Caki2 (cell line): ENCODE results near the gene TRA2B. TPM values are rescaled to one million over a fixed set of nuclear protein-coding genes. Genes with fewer than 3 reads are reported as not detected.

ENCODE experiments used
- DNase-seq: peaks from one replicate; pipeline ENCODE4 v3.0.0-alpha.2; 2015; ENCODE audit warnings: low read depth
- in situ Hi-C: cut with HindIII; loops from 2 replicates; pipeline ENCODE4 v1.10.0; 2016; ENCODE audit warnings: low sequenced_read_pairs, low pct_unique_long_range_greater_than_20kb, mixed read lengths
- total RNA-seq: library from RNA; depleted of rRNA; stranded (reverse); fragments of >200 nt; shearing (Covaris generic); gene quantifications from 2 replicates; pipeline ENCODE4 v1.2.3, GENCODE V29; 2014; ENCODE audit warnings: low replicate concordance

The TRA2B gene
- total RNA-seq, 1 experiment from 2014 or later = 124 TPM

DNA sequence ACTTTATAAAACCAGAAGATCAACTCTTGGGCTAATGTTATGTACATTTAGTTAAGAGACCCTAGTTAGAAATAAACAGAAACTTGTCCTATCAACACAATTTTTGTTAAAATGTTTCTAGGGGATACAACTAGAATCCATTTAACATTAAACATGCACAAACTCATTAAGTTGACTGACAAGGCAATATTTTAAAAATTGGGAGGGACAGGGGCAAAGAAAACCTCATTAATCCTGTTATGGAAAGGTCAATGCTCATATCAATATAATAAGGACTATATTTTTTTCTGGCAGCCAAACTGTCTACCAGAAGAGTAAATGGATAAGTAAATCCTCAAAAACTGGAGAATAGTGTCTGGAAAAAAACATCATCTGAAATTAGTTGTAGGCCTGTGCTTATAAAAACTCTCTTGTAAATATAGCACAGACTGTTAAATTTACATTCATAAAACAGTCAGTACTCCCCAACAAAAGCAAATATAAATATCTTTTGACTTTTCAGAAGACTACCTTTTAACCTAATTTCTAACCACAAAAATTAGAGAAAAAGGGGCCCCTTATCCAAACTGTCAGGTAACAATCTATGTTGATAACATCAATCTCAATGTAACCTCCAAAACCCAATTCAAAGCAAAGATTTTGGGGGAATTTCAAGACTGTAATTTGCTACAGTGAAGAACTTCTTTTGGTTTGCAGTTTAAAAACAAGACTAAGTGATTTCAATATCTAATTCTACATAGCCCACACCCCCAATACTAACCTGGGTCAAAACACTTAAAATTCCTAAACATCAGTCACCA, 4.2 kb downstream of the TRA2B start:
- no peak for DNase-seq
- in situ Hi-C loops = no loop called here

DNA sequence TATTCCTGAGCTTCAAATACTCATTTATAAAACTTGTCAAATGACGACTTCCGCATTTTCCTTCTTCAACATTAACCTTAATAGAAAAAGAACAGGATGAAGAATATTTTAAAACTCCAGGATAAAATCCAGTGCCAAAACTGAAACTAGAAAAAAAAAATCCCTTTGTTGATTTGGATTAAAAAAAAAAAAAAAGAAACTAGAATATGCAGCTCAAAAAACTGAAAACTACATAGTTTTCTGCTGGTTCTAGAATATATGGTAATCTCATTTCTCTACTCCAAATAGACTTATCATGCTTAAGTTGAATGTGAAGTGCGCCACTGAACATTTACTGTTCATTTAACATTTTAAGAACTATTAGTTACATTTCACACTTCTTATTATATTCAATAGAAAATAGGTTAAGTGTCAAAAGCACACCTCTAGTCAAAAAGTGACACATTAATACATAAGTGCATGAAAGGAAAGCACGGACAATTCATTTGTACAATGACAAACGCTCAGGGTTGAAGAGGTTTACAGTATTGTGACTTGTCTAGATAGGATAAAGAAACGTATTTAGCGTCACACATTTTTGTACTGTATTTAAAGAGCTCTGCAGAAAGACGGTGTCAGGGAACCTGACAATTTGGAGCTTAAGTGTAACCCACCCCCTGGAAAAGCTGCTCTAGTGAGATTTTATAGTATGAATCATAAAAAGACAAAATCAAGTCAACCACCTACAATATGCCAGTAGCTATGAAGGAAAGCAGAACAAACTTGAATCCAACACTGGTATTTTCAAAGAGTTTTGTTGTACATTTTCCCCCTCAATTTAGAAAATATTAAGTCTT, 5.8 kb downstream of the TRA2B start:
- in situ Hi-C loops = no loop called here

DNA sequence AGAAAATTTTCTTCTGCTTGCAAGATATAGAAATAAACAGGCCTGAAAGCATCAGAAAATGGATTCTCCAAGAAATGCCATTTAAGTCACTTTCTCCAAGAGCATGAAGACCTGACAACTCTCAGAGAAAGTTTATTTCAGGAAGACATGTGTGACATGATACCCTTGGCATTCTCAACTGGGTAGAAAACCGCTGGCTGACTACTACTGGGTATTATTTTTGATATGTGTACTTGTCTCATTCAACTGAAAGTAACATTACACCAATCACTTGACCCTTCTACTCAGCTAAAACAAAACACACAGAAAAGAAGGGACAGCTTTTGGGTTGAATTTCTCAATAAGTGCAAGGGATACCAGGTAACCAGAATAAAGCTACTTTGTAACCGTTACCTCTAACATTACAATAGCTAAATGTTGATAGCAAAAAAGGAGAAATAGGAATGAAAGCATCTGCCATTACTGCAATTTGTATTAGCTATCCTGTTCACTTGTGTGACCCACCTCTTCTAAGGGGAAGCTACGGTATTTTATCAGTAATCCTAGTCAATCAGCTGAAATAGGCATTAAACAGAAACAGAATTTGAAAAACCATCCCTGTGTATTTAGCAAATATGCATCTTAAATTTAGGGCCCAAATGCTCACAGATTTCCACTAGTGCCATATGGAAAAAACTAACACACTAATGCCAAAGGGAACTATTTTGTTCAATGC, 7.3 kb downstream of the TRA2B start:
- no peak for DNase-seq
- in situ Hi-C loops = no loop called here

More for the DNA sequence above, 5.8 kb downstream of the TRA2B start:
- DNase-seq = no peak

DNA sequence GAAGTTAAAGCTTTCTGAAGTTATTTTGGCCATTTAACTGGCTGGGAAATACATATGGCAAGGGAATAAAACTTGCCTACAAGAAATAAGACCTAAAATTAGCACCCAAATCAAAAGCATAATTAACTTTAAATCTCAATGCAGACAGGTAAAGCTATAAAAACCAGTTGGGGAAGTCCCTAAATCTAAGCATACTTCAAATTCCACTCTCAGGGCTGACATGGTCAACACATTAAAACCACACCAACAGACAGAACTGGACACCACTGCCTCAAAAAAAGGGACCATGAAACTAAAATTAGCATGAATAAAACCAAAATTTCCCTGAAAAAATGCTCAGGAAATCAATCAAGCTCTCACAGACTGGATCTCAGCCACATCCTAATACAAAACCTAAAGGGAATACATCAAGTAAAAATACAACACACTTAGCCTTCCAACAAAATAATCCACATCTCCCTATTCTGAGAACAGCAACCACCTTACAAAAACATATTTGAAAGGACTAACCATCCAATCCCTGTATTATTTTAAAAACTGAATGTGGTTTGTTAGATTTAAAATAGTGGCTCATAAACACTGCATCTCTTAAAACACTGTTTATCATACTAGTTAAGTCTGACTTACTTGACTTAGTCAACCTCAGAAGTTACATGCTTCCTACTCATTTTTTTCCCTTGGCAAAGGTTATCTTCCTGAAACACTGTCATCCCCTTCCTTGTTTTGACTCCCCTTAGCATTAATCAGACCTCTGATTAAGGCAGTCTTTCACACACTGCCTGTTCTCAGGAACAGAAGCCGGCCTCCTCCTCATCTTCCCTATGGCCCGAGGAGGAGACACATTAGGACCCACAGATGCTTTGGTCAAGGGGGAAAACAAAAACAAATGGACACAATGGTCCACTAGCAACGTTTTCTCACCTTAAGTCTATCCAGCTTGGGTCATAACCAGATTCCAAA, 8.3 kb downstream of the TRA2B start:
- in situ Hi-C loops = loop anchor here (10.0 kb wide), 1 partner anchor 105 kb away; the partner anchor contains the start of gene IGF2BP2
- DNase-seq = no peak

DNA sequence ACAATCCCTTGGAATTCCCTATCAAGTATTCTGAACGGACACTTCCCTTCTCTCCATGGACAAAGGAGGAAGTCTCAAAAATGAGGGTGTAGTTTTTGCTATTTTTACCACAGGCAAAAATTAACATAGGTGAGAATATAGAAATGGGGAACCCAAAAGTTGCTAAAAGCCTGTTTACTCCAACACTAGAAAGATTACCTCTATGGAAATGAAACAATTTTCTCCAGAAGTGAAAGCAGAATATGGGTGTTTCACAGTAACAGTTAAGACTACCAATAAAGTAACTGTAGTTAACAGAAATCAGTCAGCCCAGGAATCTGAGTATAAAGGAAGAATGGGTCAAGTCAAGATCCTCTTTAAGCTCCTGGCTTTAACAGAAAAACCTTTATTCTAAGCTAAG, 9.3 kb downstream of the TRA2B start:
- in situ Hi-C loops = loop anchor here (10.0 kb wide), 1 partner anchor 104 kb away; the partner anchor contains the start of gene IGF2BP2
- DNase-seq = no peak

DNA sequence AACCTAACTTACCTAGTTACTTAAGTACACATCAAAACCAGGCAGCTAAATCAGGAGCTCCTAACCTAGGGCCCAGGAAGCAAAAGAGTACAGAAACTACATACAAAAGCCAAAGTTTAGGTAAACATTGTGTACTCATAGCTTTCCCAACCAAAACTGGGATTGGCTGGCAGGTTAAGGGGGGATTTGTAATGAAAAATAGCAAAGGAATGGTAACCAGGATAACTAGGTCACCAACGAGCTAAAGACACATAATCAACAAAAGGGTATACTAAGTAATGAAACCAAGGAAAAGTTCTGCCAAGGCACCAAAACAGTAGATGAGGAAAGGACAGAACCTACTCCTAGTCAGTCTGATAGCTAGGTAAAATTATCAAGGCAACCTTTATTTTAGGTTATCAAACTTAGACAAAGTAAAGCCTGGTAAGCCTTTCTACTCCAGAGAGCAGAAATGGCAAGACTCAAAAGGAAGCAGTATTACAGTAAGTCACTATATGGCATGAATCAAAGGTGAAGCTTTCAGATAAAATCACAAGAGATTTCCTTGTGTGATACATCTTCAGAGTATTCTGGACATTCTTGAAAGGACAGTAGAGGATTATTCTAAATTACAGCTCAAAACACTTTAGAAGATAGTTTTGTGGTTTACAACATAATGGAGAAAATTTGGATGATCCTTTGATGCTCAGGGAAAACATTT, 10.2 kb downstream of the TRA2B start:
- no peak for DNase-seq
- in situ Hi-C loops = loop anchor here (10.0 kb wide), 1 partner anchor 103 kb away; the partner anchor contains the start of gene IGF2BP2

DNA sequence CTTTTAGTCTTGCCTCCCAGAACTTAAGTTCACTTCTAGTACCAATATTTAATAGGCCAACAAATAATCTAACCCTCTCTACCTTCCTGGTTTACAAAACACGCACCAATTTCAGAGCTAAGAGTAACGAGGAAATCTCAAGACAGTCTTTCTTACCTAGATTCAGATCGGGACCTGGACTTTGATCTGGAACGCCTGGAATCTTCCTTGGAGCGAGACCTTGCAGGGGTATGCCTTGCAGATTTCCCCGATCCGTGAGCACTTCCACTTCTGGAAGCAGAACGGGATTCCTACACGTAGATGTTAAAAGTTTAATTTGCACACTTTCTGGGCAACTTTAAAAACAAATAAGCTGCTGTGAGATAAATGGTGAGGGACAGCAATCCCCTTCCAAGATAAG, 11.4 kb downstream of the TRA2B start:
- in situ Hi-C loops = loop anchor here (10.0 kb wide), 1 partner anchor 102 kb away; the partner anchor contains the start of gene IGF2BP2

DNA sequence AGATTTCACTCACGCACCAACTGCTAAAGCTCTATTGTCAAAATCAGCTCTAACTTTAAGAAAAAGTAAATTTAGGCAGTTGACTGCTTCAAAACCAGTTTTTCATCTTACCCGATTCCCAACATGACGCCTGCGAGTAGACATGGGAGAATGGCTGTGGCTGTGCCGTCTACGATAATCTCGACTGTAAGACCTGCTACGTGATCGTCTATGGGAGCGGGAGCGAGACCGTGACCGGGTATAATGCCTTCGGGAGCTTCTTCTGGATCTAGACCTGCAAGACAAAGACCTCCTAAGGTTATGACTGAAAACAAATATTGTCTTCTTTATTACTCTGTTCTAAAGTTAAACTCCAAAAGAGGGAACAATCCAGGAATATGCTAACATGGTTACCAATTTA, 12.5 kb downstream of the TRA2B start:
- no peak for DNase-seq
- in situ Hi-C loops = loop anchor here (10.0 kb wide), 1 partner anchor 101 kb away; the partner anchor contains the start of gene IGF2BP2

More for the DNA sequence above, 11.4 kb downstream of the TRA2B start:
- no peak for DNase-seq

DNA sequence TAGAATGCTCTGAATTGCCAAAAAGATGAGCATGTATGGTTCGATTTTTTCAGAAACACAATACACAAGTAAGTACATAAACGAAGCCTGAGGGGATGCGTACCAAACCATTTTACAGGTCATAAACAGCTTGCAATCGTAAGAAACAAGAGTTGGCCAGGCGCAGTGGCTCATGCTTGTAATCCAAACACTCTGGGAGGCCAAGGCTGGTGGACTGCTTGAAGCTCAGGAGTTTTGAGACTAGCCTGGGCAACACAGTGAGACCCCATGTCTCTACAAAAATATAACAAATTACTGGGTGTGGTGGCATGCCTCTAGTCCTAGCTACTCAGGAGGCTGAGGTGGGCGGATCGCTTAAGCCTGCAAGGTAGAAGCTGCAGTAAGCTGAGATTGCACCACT, 13.4 kb downstream of the TRA2B start:
- no peak for DNase-seq
- in situ Hi-C loops = loop anchor here (10.0 kb wide), 1 partner anchor 100 kb away; the partner anchor contains the start of gene IGF2BP2

DNA sequence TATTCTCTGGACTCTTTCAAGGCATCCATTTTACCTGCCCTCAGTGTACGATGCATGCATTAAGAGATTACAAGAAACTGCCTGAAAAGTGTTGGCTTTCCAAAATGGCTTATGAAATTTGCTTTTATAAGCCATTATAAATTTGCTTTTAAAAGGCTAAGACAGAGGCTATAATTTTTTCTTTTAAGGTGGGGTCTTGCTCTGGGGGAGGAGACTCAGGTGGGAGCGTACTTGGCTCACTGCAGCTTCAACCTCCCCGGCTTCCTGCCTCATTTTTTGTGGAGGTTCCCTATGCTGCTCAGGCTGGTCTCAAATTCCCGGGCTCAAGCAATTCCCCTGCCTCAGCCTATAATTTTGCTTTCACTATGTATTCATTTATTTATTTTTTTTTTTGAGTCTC, 17.6 kb downstream of the TRA2B start:
- in situ Hi-C loops = loop anchor here (10.0 kb wide), 1 partner anchor 95 kb away; the partner anchor contains the start of gene IGF2BP2
- no peak for DNase-seq

DNA sequence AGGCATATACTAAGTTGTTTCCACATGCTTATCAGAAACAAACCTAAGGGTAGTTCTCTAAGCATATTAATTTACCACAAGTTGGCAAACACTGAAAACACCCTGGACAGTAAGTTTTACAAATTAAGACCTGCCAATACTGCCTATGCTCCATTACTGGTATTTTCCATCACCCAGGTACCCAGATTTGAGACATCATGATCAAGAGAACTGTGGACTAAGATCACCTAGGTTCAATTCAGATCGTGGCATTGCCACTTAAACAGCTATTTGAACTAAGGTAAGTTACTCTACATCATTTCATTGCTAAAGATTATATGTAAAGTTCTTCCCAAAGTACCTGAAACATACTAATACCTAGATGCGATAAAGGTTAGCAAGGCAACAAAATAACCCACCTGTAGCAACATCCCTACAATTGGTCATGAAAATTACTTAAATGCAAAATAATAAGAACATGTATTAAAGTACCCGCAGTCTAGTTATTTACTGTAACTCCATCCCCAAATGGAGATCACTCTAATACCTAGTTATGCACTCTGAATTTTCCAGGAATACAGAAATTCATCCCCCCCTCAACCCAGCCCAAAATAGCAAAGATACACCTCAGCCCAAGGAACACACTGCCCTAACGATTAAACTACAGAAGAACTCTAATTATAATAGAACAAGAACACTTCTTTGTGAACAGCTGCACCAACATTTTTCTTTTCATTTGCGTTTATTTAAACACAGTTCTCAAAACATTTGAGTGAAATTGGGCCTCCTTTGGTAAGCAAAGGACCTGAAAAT, 21.6 kb downstream of the TRA2B start:
- in situ Hi-C loops = no loop called here
- DNase-seq = no peak

DNA sequence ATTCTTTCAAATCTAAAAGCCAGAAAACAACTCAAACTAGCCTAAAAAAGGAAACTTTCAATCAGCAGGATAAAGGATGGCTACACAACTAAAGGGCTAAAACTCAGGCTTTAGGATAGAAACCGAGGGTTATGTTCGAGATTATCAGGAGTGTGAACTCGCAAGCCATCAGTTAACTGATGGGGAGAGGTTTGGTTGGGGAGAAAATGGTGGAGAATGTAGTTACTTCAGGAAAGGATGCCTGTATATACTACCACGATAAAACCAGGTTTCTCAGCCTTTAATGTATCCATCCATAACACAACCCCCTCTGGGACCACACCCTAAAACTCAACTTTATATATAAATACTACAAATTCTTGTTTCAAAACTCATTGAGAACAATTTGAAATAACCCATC, 22.2 kb downstream of the TRA2B start:
- in situ Hi-C loops = no loop called here
- DNase-seq = no peak

DNA sequence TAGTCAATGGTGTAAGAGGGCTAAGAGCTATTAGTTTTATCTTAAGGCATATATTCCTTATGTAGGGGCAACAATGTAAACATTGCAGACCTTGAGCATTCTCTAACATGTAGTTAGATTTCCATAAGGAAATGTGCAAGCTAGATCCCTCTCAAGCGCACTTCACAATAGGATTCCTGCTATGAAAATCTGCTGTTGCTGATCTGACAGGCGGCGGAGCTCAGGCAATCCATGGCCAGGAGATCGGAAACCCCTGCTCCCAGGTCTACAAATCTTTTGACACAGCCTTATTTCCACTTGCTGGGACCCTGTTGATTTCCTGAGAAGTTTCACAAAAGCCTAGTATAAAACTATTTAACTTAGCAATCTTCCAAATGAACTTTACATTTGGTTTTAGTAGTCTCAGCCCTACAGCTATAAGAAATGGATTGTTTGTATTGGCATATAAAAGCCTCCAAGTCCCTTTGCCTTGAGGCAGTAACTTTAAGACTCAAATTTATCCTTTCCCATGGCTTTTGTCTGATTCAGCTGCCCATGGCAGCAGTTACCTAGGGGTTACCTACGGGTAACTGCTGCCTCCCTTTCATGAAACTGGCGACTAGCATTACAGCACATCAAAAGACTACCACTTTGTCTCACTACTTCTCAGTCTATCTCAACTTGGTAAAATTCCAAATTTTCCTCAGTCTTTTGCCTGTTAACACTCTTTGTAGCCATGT, 22.7 kb downstream of the TRA2B start:
- in situ Hi-C loops = no loop called here
- DNase-seq = no peak

DNA sequence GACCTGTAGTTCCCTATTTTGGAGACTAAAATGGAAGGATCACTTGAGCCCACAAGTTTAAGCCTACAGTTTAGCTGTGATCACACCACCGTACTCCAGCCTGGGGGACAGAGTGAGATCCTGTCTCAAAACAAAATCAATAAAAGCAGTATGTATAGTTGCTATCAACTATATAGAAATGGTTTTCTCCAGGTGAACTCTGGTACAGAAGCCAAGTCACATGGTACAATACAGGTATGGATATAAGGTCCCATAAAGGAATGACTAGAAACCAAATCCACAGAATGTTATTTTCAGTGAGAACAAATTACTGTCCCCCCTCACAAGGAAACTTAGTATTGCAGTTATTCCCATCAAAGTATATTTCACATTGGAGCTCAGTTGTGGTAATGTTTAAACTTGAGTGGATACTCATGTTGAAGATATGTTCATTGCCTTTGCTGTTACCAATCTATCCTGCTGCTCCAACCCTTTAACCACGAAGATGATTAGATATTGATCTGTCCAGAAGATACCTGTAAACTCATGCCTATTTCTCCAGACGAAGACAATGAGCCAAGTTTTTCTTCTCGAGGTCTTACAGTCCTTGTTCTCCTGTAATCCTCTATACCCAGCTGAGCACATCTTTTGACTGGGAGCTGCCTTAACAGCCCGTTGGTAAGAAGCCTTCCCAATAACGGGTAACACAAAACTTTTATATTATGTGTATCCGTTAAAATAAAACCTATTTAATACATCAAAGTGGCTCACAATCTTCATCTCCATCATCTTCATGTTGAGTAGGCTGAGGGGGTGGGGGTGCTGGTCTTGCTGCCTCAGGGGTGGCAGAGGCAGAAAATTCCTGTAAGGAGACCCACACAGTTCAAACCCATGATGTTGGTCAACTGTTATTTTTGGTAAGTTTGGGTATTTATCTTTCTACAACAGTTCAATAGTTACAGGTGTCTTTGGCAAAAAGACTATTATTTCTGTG, 24.6 kb downstream of the TRA2B start:
- in situ Hi-C loops = no loop called here
- no peak for DNase-seq
